Astrocyte (in vitro differentiated cells and primary cell): Measurements from ENCODE around the gene RDH13. TPM values are rescaled to one million over a fixed set of nuclear protein-coding genes. Genes with fewer than 3 reads are reported as not detected.

Experiments used
- DNase-seq: peaks from one replicate; pipeline ENCODE4 v3.0.0-alpha.2; 2010; ENCODE audit warnings: low read depth
- FAIRE-seq: peaks from 2 replicates; lab custom pipeline; 2011; peaks lifted over from hg19 to GRCh38; lab: Jason Lieb, UNC
- H2AFZ ChIP-seq: 2 replicates; pipeline ENCODE4 v1.6.0; 2012; ENCODE audit warnings: low read depth, low read length, inconsistent platforms
- H3K27ac ChIP-seq: 2 replicates; pipeline ENCODE4 v1.5.1; 2011; ENCODE audit warnings: low read depth, low read length, inconsistent platforms
- H3K27me3 ChIP-seq: 2 replicates; pipeline ENCODE4 v1.6.0; 2011; ENCODE audit warnings: low read length, inconsistent platforms; ENCODE audit not compliant: insufficient read depth
- H3K36me3 ChIP-seq: 2 replicates; pipeline ENCODE4 v1.5.1; 2011; ENCODE audit warnings: low read length, inconsistent platforms; ENCODE audit not compliant: insufficient read depth
- H3K4me1 ChIP-seq: 2 replicates; pipeline ENCODE4 v1.5.1; 2011; ENCODE audit warnings: low read length, inconsistent platforms; ENCODE audit not compliant: insufficient read depth
- H3K4me2 ChIP-seq: 2 replicates; pipeline ENCODE4 v1.6.0; 2012; ENCODE audit warnings: low read length, inconsistent platforms
- H3K4me3 ChIP-seq: 2 replicates; pipeline ENCODE4 v1.5.1; 2011; ENCODE audit warnings: low read depth, mild to moderate bottlenecking, low read length, inconsistent platforms; ENCODE audit not compliant: insufficient read depth
- H3K79me2 ChIP-seq: 2 replicates; pipeline ENCODE4 v1.6.0; 2012; ENCODE audit warnings: mild to moderate bottlenecking, low read length, inconsistent platforms; ENCODE audit not compliant: insufficient read depth
- H3K9ac ChIP-seq: 2 replicates; pipeline ENCODE4 v1.6.0; 2012; ENCODE audit warnings: mild to moderate bottlenecking, low read length, inconsistent platforms
- H3K9me3 ChIP-seq: 2 replicates; pipeline ENCODE4 v1.5.1; 2012; ENCODE audit warnings: low read depth, mild to moderate bottlenecking, low read length, inconsistent platforms; ENCODE audit not compliant: insufficient read depth
- H4K20me1 ChIP-seq: 2 replicates; pipeline ENCODE4 v1.6.0; 2012; ENCODE audit warnings: low read length, inconsistent platforms; ENCODE audit not compliant: insufficient read depth
- H3K27ac Mint-ChIP-seq: one replicate; pipeline ENCODE4 v1.8.0; 2021; ENCODE audit warnings: mild to moderate bottlenecking, mixed read lengths; ENCODE audit not compliant: unreplicated experiment
- H3K27me3 Mint-ChIP-seq: one replicate; pipeline ENCODE4 v1.8.0; 2021; ENCODE audit warnings: low read depth, mixed read lengths; ENCODE audit not compliant: unreplicated experiment
- H3K36me3 Mint-ChIP-seq: one replicate; pipeline ENCODE4 v1.8.0; 2021; ENCODE audit warnings: low read depth, mixed read lengths; ENCODE audit not compliant: unreplicated experiment
- H3K4me1 Mint-ChIP-seq: one replicate; pipeline ENCODE4 v1.8.0; 2021; ENCODE audit warnings: low read depth, mixed read lengths; ENCODE audit not compliant: unreplicated experiment
- H3K4me3 Mint-ChIP-seq: one replicate; pipeline ENCODE4 v1.8.0; 2021; ENCODE audit warnings: mild to moderate bottlenecking, moderate library complexity, mixed read lengths; ENCODE audit not compliant: unreplicated experiment
- H3K9me3 Mint-ChIP-seq: one replicate; pipeline ENCODE4 v1.8.0; 2021; ENCODE audit warnings: mild to moderate bottlenecking, mixed read lengths; ENCODE audit not compliant: unreplicated experiment
- EZH2 ChIP-seq: IDR thresholded peaks from 2 replicates; pipeline ENCODE4 v1.6.1; 2012; ENCODE audit warnings: mild to moderate bottlenecking, low read length, inconsistent platforms; ENCODE audit not compliant: insufficient read depth
- total RNA-seq: library from RNA; stranded (reverse); gene quantifications from 2 replicates; pipeline ENCODE4 v1.2.1, GENCODE V29; 2021
- TF ChIP-seq, protein P1 (sequence below): IDR thresholded peaks from 2 replicates; pipeline ENCODE4 v1.5.1; 2011; ENCODE audit warnings: low read depth, mild to moderate bottlenecking, inconsistent platforms, low read length, moderate library complexity; ENCODE audit not compliant: insufficient read depth

RDH13 gene
- total RNA-seq, 1 donor from 2014 or later, result 22.6 TPM

DNA sequence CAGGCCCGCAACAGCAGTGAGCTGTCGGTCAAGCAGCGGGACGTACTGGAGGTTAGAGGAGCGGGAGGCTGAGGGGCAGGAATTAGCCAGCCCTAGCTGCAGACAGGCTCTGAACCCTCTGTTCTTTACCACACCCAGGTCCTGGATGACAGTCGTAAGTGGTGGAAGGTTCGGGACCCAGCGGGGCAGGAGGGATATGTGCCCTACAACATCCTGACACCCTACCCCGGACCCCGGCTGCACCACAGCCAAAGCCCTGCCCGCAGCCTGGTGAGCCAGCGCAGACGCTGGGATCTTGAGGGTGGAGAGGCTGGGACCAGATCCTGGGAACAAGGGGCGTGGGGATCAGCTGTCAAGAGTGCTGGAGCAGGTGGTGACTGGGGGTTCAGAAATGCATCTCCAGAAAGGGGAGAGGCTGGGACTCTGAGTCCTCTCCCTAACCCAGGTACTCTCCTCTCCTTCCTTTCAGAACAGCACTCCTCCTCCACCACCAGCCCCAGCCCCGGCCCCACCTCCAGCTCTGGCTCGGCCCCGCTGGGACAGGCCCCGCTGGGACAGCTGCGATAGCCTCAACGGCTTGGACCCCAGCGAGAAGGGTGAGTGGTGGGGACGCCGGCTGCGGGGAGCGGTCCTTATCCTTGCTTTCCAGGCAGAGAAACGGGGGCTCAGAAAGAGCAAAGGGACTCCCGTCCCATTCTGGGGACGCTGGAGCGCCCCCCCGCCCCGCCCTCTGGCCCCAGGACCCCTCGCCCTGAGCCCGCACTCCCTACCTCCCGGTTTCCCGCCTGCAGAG lies 23.2 kb upstream of the RDH13 start:
- Histone ChIP-seq H3K27me3 (peaks cover 44% of the 10 kb centered on the region), H3K9ac (no peak overlapping the region), H3K79me2 (no peaks in the 10 kb centered on the region), H2AFZ (no peak overlapping the region), H3K9me3 (peaks cover 4% of the 10 kb centered on the region), H3K4me2 (peak overlapping the region; percentile 91), H4K20me1 (peaks cover 37% of the 10 kb centered on the region), H3K36me3 (no peaks in the 10 kb centered on the region), H3K27ac (no peak overlapping the region), H3K4me1 (peaks cover 28% of the 10 kb centered on the region), H3K4me3 (peak overlapping the region; percentile 52)
- Mint-ChIP-seq H3K27ac (no peak overlapping the region), H3K27me3 (peaks cover 25% of the 10 kb centered on the region), H3K4me3 (peak overlapping the region; percentile 67), H3K4me1 (peaks cover 14% of the 10 kb centered on the region), H3K9me3 (no peaks in the 10 kb centered on the region), H3K36me3 (peaks cover 6% of the 10 kb centered on the region)
- DNase-seq (no peak), FAIRE-seq (no peak)
- TF ChIP-seq, protein P1, sequence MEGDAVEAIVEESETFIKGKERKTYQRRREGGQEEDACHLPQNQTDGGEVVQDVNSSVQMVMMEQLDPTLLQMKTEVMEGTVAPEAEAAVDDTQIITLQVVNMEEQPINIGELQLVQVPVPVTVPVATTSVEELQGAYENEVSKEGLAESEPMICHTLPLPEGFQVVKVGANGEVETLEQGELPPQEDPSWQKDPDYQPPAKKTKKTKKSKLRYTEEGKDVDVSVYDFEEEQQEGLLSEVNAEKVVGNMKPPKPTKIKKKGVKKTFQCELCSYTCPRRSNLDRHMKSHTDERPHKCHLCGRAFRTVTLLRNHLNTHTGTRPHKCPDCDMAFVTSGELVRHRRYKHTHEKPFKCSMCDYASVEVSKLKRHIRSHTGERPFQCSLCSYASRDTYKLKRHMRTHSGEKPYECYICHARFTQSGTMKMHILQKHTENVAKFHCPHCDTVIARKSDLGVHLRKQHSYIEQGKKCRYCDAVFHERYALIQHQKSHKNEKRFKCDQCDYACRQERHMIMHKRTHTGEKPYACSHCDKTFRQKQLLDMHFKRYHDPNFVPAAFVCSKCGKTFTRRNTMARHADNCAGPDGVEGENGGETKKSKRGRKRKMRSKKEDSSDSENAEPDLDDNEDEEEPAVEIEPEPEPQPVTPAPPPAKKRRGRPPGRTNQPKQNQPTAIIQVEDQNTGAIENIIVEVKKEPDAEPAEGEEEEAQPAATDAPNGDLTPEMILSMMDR, result no peak
- peak; percentile 77 for TF ChIP-seq EZH2

DNA sequence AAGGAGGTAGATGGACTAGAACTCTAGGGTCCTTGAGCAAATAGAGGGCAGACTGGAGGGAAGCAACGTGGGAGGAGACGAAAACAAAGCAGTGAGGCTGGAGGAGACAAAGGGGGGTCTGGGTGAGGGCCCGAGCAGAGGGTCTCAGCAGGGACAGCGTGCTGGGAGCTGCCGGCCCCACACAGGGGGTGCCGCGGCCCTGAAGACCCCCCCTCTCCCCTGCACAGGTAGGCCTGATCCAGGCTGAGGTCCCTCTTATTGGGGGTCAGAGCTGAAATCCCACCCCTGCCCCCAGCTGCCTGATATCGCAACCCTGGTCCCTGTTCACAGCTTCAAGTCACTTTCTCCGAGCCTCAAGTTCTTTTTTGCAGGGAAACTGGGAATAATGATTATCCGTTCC lies 21.5 kb upstream of the RDH13 start:
- Mint-ChIP-seq H3K9me3 (peaks cover 2% of the 10 kb centered on the region), H3K27ac (no peak overlapping the region), H3K36me3 (peaks cover 2% of the 10 kb centered on the region), H3K27me3 (peaks cover 40% of the 10 kb centered on the region), H3K4me1 (peaks cover 12% of the 10 kb centered on the region), H3K4me3 (no peak overlapping the region)
- no peak overlapping the region for H2AFZ ChIP-seq
- H3K9me3 ChIP-seq, result peaks cover 4% of the 10 kb centered on the region
- H3K36me3 ChIP-seq, result no peaks in the 10 kb centered on the region
- peaks cover 29% of the 10 kb centered on the region for H4K20me1 ChIP-seq
- no peaks in the 10 kb centered on the region for H3K79me2 ChIP-seq
- TF ChIP-seq, protein P1, result no peak
- no peak for TF ChIP-seq EZH2
- H3K4me1 ChIP-seq, result peaks cover 30% of the 10 kb centered on the region
- FAIRE-seq (no peak), DNase-seq (no peak)
- H3K27me3 ChIP-seq, result peaks cover 56% of the 10 kb centered on the region
- no peak overlapping the region for H3K9ac ChIP-seq
- H3K4me2 ChIP-seq, result no peak overlapping the region
- H3K27ac ChIP-seq, result no peak overlapping the region
- no peak overlapping the region for H3K4me3 ChIP-seq
